ENCODE measurements around the gene NHP2.
A peak's percentile ranks its signal among the peaks of the same experiment; 100 is the strongest.

Gene NHP2

GRCh38 chr5:178142642-178143041, 11.0 kb downstream of the NHP2 start:
- Histone ChIP-seq H3K36me3 (ENCODE audit: control insufficient read depth in 1 of 2, insufficient read depth in 2 of 2, low read depth in 1 of 2, low read length in 2 of 2) (peaks cover 59 to 70% of the 10 kb centered on the region in 2 experiments), H3K14ac (ENCODE audit: low read length in 2 of 2) (no peak overlapping the region), H4K91ac (ENCODE audit: low read length) (peak overlapping the region; percentile 14), H3K23ac (ENCODE audit: low read length in 2 of 2) (no peak overlapping the region), H3K4me3 (ENCODE audit: insufficient read depth in 1 of 2, low read depth in 1 of 2, low read length in 2 of 2) (no peak overlapping the region), H3K18ac (ENCODE audit: low read depth in 1 of 2, low read length in 2 of 2) (no peak overlapping the region), H2AK5ac (ENCODE audit: low read length, severe bottlenecking) (no peak overlapping the region), H2AFZ (ENCODE audit: low read depth, low read length) (no peak overlapping the region), H2BK5ac (ENCODE audit: low read depth, low read length, poor library complexity, severe bottlenecking) (no peak overlapping the region), H3K4ac (ENCODE audit: low read depth in 1 of 2, low read length in 2 of 2) (no peak overlapping the region), H2BK15ac (ENCODE audit: low read depth, poor library complexity, severe bottlenecking) (no peak overlapping the region), H3K27me3 (ENCODE audit: control insufficient read depth in 1 of 2, insufficient read depth in 1 of 2, low read length in 2 of 2) (no peaks in the 10 kb centered on the region), H3K9ac (ENCODE audit: low read length) (no peak overlapping the region), H3K4me2 (ENCODE audit: low read length, poor library complexity, severe bottlenecking) (no peak overlapping the region), H3K4me1 (ENCODE audit: control insufficient read depth, insufficient read depth, low read depth, low read length) (peaks cover 8% of the 10 kb centered on the region), H2BK12ac (ENCODE audit: low read length in 2 of 2) (no peak overlapping the region), H3K9me3 (ENCODE audit: control insufficient read depth, low read length) (no peaks in the 10 kb centered on the region), H2BK120ac (ENCODE audit: low read depth, low read length) (no peak overlapping the region), H4K8ac (ENCODE audit: low read length) (no peak overlapping the region), H3K27ac (ENCODE audit: low read length, poor library complexity, severe bottlenecking) (no peak overlapping the region), H3K79me1 (replicated peaks; ENCODE audit: low read length, poor library complexity, severe bottlenecking) (peaks cover 21% of the 10 kb centered on the region)
- 94% methylated on average over 20 of the region's 20 CpGs for WGBS
- DNase-seq: no peak

GRCh38 chr5:178141550-178141949, 12.1 kb downstream of the NHP2 start:
- Histone ChIP-seq H2BK5ac (ENCODE audit: low read depth, low read length, poor library complexity, severe bottlenecking) (no peak overlapping the region), H3K14ac (ENCODE audit: low read length in 2 of 2) (no peak overlapping the region), H3K23ac (ENCODE audit: low read length in 2 of 2) (no peak overlapping the region), H3K18ac (ENCODE audit: low read depth in 1 of 2, low read length in 2 of 2) (no peak overlapping the region), H3K4ac (ENCODE audit: low read depth in 1 of 2, low read length in 2 of 2) (no peak overlapping the region), H4K8ac (ENCODE audit: low read length) (no peak overlapping the region), H3K9ac (ENCODE audit: low read length) (no peak overlapping the region), H2BK12ac (ENCODE audit: low read length in 2 of 2) (no peak overlapping the region), H3K27me3 (ENCODE audit: control insufficient read depth in 1 of 2, insufficient read depth in 1 of 2, low read length in 2 of 2) (no peaks in the 10 kb centered on the region), H3K4me1 (ENCODE audit: control insufficient read depth, insufficient read depth, low read depth, low read length) (peaks cover 11% of the 10 kb centered on the region), H2BK120ac (ENCODE audit: low read depth, low read length) (no peak overlapping the region), H3K79me1 (replicated peaks; ENCODE audit: low read length, poor library complexity, severe bottlenecking) (peaks cover 26% of the 10 kb centered on the region), H3K9me3 (ENCODE audit: control insufficient read depth, low read length) (no peaks in the 10 kb centered on the region), H2AK5ac (ENCODE audit: low read length, severe bottlenecking) (no peak overlapping the region), H3K27ac (ENCODE audit: low read length, poor library complexity, severe bottlenecking) (no peak overlapping the region), H3K4me2 (ENCODE audit: low read length, poor library complexity, severe bottlenecking) (no peak overlapping the region), H4K91ac (ENCODE audit: low read length) (no peak overlapping the region), H2AFZ (ENCODE audit: low read depth, low read length) (no peak overlapping the region), H3K36me3 (ENCODE audit: control insufficient read depth in 1 of 2, insufficient read depth in 2 of 2, low read depth in 1 of 2, low read length in 2 of 2) (peaks cover 53 to 65% of the 10 kb centered on the region in 2 experiments), H2BK15ac (ENCODE audit: low read depth, poor library complexity, severe bottlenecking) (no peak overlapping the region), H3K4me3 (ENCODE audit: insufficient read depth in 1 of 2, low read depth in 1 of 2, low read length in 2 of 2) (no peak overlapping the region)
- WGBS: 88% methylated on average over 4 of the region's 4 CpGs
- no peak for DNase-seq

GRCh38 chr5:178137991-178138390, 15.7 kb downstream of the NHP2 start:
- Histone ChIP-seq H3K4me3 (ENCODE audit: insufficient read depth in 1 of 2, low read depth in 1 of 2, low read length in 2 of 2) (no peak overlapping the region), H3K36me3 (ENCODE audit: control insufficient read depth in 1 of 2, insufficient read depth in 2 of 2, low read depth in 1 of 2, low read length in 2 of 2) (peaks cover 30 to 64% of the 10 kb centered on the region in 2 experiments), H3K23ac (ENCODE audit: low read length in 2 of 2) (no peak overlapping the region), H2BK5ac (ENCODE audit: low read depth, low read length, poor library complexity, severe bottlenecking) (no peak overlapping the region), H3K18ac (ENCODE audit: low read depth in 1 of 2, low read length in 2 of 2) (no peak overlapping the region), H3K4ac (ENCODE audit: low read depth in 1 of 2, low read length in 2 of 2) (no peak overlapping the region), H2AK5ac (ENCODE audit: low read length, severe bottlenecking) (no peak overlapping the region), H3K27me3 (ENCODE audit: control insufficient read depth in 1 of 2, insufficient read depth in 1 of 2, low read length in 2 of 2) (no peaks in the 10 kb centered on the region), H2BK15ac (ENCODE audit: low read depth, poor library complexity, severe bottlenecking) (no peak overlapping the region), H3K27ac (ENCODE audit: low read length, poor library complexity, severe bottlenecking) (no peak overlapping the region), H4K8ac (ENCODE audit: low read length) (no peak overlapping the region), H4K91ac (ENCODE audit: low read length) (no peak overlapping the region), H3K4me2 (ENCODE audit: low read length, poor library complexity, severe bottlenecking) (no peak overlapping the region), H3K9ac (ENCODE audit: low read length) (no peak overlapping the region), H2BK12ac (ENCODE audit: low read length in 2 of 2) (no peak overlapping the region), H2AFZ (ENCODE audit: low read depth, low read length) (no peak overlapping the region), H2BK120ac (ENCODE audit: low read depth, low read length) (no peak overlapping the region), H3K14ac (ENCODE audit: low read length in 2 of 2) (no peak overlapping the region), H3K9me3 (ENCODE audit: control insufficient read depth, low read length) (no peaks in the 10 kb centered on the region), H3K79me1 (replicated peaks; ENCODE audit: low read length, poor library complexity, severe bottlenecking) (peaks cover 32% of the 10 kb centered on the region), H3K4me1 (ENCODE audit: control insufficient read depth, insufficient read depth, low read depth, low read length) (peaks cover 3% of the 10 kb centered on the region)
- DNase-seq: no peak
- 98% methylated on average over 12 of the region's 12 CpGs for WGBS

GRCh38 chr5:178136990-178137389, 16.7 kb downstream of the NHP2 start:
- Histone ChIP-seq H3K9me3 (ENCODE audit: control insufficient read depth, low read length) (no peaks in the 10 kb centered on the region), H2BK120ac (ENCODE audit: low read depth, low read length) (no peak overlapping the region), H3K4ac (ENCODE audit: low read depth in 1 of 2, low read length in 2 of 2) (peak overlapping the region in 1 of 2 experiments; percentile 6), H3K27me3 (ENCODE audit: control insufficient read depth in 1 of 2, insufficient read depth in 1 of 2, low read length in 2 of 2) (no peaks in the 10 kb centered on the region), H3K27ac (ENCODE audit: low read length, poor library complexity, severe bottlenecking) (no peak overlapping the region), H4K91ac (ENCODE audit: low read length) (no peak overlapping the region), H3K4me2 (ENCODE audit: low read length, poor library complexity, severe bottlenecking) (no peak overlapping the region), H2BK5ac (ENCODE audit: low read depth, low read length, poor library complexity, severe bottlenecking) (no peak overlapping the region), H2AK5ac (ENCODE audit: low read length, severe bottlenecking) (no peak overlapping the region), H3K9ac (ENCODE audit: low read length) (no peak overlapping the region), H3K4me3 (ENCODE audit: insufficient read depth in 1 of 2, low read depth in 1 of 2, low read length in 2 of 2) (no peak overlapping the region), H3K23ac (ENCODE audit: low read length in 2 of 2) (no peak overlapping the region), H3K36me3 (ENCODE audit: control insufficient read depth in 1 of 2, insufficient read depth in 2 of 2, low read depth in 1 of 2, low read length in 2 of 2) (peaks cover 24 to 54% of the 10 kb centered on the region in 2 experiments), H2BK15ac (ENCODE audit: low read depth, poor library complexity, severe bottlenecking) (no peak overlapping the region), H2AFZ (ENCODE audit: low read depth, low read length) (no peak overlapping the region), H3K4me1 (ENCODE audit: control insufficient read depth, insufficient read depth, low read depth, low read length) (peaks cover 4% of the 10 kb centered on the region), H2BK12ac (ENCODE audit: low read length in 2 of 2) (no peak overlapping the region), H3K14ac (ENCODE audit: low read length in 2 of 2) (no peak overlapping the region), H4K8ac (ENCODE audit: low read length) (no peak overlapping the region), H3K18ac (ENCODE audit: low read depth in 1 of 2, low read length in 2 of 2) (no peak overlapping the region), H3K79me1 (replicated peaks; ENCODE audit: low read length, poor library complexity, severe bottlenecking) (peaks cover 29% of the 10 kb centered on the region)
- DNase-seq: no peak
- 96% methylated on average over 8 of the region's 10 CpGs for WGBS

Data from mesenchymal stem cell (in vitro differentiated cells and primary cell).